Caki2 (cell line): ENCODE data around the gene ABHD18. TPM values are rescaled to one million over a fixed set of nuclear protein-coding genes. Genes with fewer than 3 reads are reported as not detected.
A peak's percentile ranks its signal among the peaks of the same experiment; 100 is the strongest.
"Not testable (repeated sequence)": the region's sequence is repeated elsewhere in the genome, so short reads cannot be mapped to it uniquely, and the experiment has no call there.

Experiments
- DNase-seq: peaks from one replicate; pipeline ENCODE4 v3.0.0-alpha.2; 2015; ENCODE audit warnings: low read depth
- in situ Hi-C: cut with HindIII; loops from 2 replicates; pipeline ENCODE4 v1.10.0; 2016; ENCODE audit warnings: low sequenced_read_pairs, low pct_unique_long_range_greater_than_20kb, mixed read lengths
- total RNA-seq: library from RNA; depleted of rRNA; stranded (reverse); fragments of >200 nt; shearing (Covaris generic); gene quantifications from 2 replicates; pipeline ENCODE4 v1.2.3, GENCODE V29; 2014; ENCODE audit warnings: low replicate concordance; rRNA removed

ABHD18 gene
- total RNA-seq, 1 experiment from 2014 or later, result 6.4 TPM

- in situ Hi-C loops, result no loop called here
- no peak for DNase-seq
Observed at GRCh38 chr4:128056396-128056795, 91.2 kb downstream of the ABHD18 start.

- in situ Hi-C loops, result no loop called here
- no peak for DNase-seq
Observed at GRCh38 chr4:128060121-128060698, 95.0 kb downstream of the ABHD18 start.

- in situ Hi-C loops, result no loop called here
- DNase-seq, result peak; percentile 99
Observed at GRCh38 chr4:128060699-128061565, 95.7 kb downstream of the ABHD18 start, which contains the start of gene LARP1B. Gene LARP1B (plus strand): TSS chr4:128061312. CDS start chr4:128074952, 13,640 bp downstream.

GRCh38 chr4:128061566-128062536 is 96.6 kb downstream of the ABHD18 start:
- in situ Hi-C loops, result no loop called here
- DNase-seq, result peak; percentile 85

- in situ Hi-C loops, result not testable (repeated sequence)
- DNase-seq, result peak; percentile 22
Observed at GRCh38 chr4:128066453-128066820, 101.2 kb downstream of the ABHD18 start.

- DNase-seq, result peak; percentile 30
Observed at GRCh38 chr4:128068918-128069317, 103.7 kb downstream of the ABHD18 start.

GRCh38 chr4:128076464-128076863 is 111.3 kb downstream of the ABHD18 start:
- in situ Hi-C loops, result no loop called here
- DNase-seq, result no peak

More at GRCh38 chr4:128068918-128069317, 103.7 kb downstream of the ABHD18 start:
- in situ Hi-C loops, result no loop called here

Other genes starting within 250 kb of the ABHD18 start
- gene SLC25A31, start 235.0 kb upstream of the ABHD18 start, total RNA-seq, result not detected in 2 replicates
- gene HSPA4L, start 183.1 kb upstream of the ABHD18 start, total RNA-seq, result 16.2 and 17.7 TPM in 2 replicates
- gene PLK4, start 84.5 kb upstream of the ABHD18 start, total RNA-seq, result 11.5 and 13.5 TPM in 2 replicates
- gene MFSD8, start 233 bp upstream of the ABHD18 start, total RNA-seq, result 14.9 and 15.9 TPM in 2 replicates
- 17.6 and 25.3 TPM in 2 replicates for gene LARP1B, start 95.9 kb downstream of the ABHD18 start, total RNA-seq